Astrocyte of the spinal cord (primary cell): ENCODE results near the gene GLT1D1.

Source experiments
- DNase-seq: peaks from one replicate; pipeline ENCODE4 v3.0.0; 2011; ENCODE audit warnings: low read depth, low spot score
- H3K4me3 ChIP-seq: 2 replicates; pipeline ENCODE4 v1.5.1; 2011; ENCODE audit warnings: low read depth, mild to moderate bottlenecking, low read length, moderate library complexity
- CTCF ChIP-seq: IDR thresholded peaks from 2 replicates; pipeline ENCODE4 v1.5.1; 2012; ENCODE audit warnings: low read depth, mild to moderate bottlenecking, low read length, inconsistent platforms
- in situ Hi-C: cut with HindIII; loops from 2 replicates; pipeline ENCODE4 v1.10.0; 2017; ENCODE audit warnings: low sequenced_read_pairs

GLT1D1 gene

GRCh38 chr12:128989287-128989686, 136.0 kb downstream of the GLT1D1 start:
- DNase-seq: no peak
- H3K4me3 ChIP-seq: no peak overlapping the region
- in situ Hi-C loops: no loop called here
- no peak for TF ChIP-seq CTCF

- TF ChIP-seq CTCF: no peak
- no peak overlapping the region for H3K4me3 ChIP-seq
- in situ Hi-C loops: no loop called here
- DNase-seq: no peak
Measured at GRCh38 chr12:128991716-128992115, 138.4 kb downstream of the GLT1D1 start.

- no peak overlapping the region for H3K4me3 ChIP-seq
- no peak for DNase-seq
- TF ChIP-seq CTCF: no peak
- in situ Hi-C loops: no loop called here
Measured at GRCh38 chr12:128992116-128992515, 138.8 kb downstream of the GLT1D1 start.

- TF ChIP-seq CTCF: no peak
- in situ Hi-C loops: no loop called here
- no peak for DNase-seq
- H3K4me3 ChIP-seq: no peak overlapping the region
Measured at GRCh38 chr12:128992550-128992949, 139.3 kb downstream of the GLT1D1 start.

- DNase-seq: no peak
Measured at GRCh38 chr12:128994856-128995255, 141.6 kb downstream of the GLT1D1 start.

GRCh38 chr12:128995619-128996018, 142.3 kb downstream of the GLT1D1 start:
- no peak for DNase-seq
- in situ Hi-C loops: no loop called here
- no peak overlapping the region for H3K4me3 ChIP-seq
- no peak for TF ChIP-seq CTCF

More at GRCh38 chr12:128994856-128995255, 141.6 kb downstream of the GLT1D1 start:
- no peak for TF ChIP-seq CTCF
- H3K4me3 ChIP-seq: no peak overlapping the region
- in situ Hi-C loops: no loop called here

- DNase-seq: no peak
- in situ Hi-C loops: no loop called here
- TF ChIP-seq CTCF: no peak
- no peak overlapping the region for H3K4me3 ChIP-seq
Measured at GRCh38 chr12:129001826-129002225, 148.5 kb downstream of the GLT1D1 start.
